ENCODE measurements around the gene CAPNS2.
"Not testable (repeated sequence)": the region's sequence is repeated elsewhere in the genome, so short reads cannot be mapped to it uniquely, and the experiment has no call there.

CAPNS2 gene

DNA sequence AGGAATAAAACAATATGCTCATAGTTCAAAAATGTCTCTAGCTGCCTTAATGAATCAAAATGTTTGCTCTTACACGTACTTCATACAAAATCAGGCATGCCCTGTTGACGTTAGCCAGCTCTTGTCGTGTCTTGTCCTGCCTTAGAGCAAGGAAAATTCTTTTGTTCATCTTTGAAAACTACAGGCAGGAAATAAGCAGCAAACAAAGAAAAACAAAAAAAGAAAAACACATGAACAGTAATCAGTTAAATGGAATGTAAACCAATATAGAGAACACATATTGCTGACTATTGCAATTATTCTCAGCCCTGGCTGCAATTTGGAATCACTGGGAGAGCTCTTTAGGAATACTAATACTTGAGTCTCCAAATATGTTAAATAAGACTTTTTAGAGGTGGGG lies 1.7 kb downstream of the CAPNS2 start:
- DNase-seq, result no peak

DNA sequence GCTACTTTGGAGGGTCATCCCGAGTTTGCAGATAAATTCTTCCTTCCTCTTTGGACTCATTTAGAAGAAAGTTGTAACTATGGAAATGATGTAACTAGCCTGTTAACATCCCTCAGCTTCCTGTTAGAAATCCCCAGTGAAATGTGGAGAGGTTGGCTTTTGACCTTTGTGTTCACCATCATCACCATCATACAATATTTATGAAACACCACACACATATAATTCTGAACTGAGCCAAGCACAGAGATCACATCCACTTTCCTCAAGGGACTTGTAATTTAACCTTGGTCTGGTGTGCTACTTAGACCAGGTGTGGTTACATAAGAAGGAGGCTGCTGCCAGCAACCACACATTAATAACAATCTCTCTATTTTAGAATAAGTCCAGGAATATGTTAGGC lies 2.5 kb downstream of the CAPNS2 start:
- DNase-seq, result no peak

DNA sequence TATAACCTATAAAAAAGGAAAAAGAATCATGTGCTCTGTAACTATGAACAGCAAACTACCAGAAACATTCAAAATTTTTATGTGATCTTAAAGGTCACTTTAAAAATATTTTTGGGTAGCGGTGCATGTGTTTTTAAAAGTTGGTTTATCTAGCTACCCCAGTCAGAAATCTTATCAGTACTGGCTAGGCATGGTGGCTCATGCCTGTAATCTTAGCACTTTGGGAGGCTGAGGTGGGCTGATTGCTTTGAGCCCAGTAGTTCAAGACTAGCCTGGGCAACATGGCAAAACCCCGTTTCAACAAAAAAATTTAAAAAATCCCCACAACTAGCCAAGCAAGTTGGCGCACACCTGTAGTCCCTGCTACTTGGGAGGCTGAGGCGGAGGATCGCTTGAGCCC lies 3.7 kb downstream of the CAPNS2 start:
- no peak for DNase-seq

DNA sequence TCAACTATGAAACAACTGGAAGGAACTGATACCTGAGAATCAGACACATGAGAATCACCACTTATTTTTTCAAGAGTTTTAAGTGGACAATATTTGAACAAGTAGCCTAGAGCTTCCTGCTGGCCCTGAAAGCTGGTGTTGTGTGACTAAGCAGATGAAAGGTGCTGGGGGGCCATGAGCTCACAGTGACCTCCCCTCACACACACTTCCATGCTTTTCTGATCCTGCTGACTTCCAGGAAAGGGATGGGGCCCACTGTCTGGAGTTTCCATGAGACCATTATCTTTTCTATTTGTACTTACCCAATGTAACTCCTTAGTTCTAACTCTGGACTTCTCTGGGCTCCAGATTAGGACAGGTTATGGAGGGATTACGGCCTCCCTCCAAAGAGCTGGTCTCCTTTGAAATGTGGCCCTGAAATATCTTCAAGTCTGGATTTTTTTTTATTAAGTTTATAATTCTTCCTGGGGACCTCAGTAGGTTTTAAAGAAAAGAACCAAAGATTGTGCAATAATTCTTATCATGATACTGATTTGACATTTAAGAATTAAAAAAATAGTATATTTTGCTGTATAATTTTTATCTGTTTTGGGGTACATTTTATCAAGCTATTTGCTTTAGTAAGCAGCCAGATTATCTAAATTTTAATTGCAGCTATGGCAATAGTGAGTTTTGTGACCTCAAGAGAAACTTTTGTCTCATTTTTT lies 4.9 kb downstream of the CAPNS2 start:
- no peak for DNase-seq

DNA sequence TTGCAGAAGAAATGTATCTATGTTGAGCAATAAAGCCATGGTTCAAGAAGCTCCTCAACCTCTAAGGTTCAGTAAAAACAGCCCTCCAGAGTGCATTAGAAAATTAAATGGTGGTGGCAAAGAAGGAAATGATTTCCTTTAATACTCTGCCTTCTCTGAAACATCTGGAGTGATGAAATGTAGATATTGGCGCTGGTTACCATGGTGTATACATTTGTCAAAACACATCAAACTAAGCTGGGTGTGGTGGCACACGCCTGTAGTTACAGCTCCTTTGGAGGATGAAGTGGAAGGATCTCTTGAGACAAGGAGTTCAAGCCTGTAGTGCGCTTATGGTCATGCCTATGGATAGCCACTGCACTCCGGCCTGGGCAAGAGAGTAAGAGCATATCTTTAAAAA lies 6.0 kb downstream of the CAPNS2 start:
- no peak for DNase-seq

DNA sequence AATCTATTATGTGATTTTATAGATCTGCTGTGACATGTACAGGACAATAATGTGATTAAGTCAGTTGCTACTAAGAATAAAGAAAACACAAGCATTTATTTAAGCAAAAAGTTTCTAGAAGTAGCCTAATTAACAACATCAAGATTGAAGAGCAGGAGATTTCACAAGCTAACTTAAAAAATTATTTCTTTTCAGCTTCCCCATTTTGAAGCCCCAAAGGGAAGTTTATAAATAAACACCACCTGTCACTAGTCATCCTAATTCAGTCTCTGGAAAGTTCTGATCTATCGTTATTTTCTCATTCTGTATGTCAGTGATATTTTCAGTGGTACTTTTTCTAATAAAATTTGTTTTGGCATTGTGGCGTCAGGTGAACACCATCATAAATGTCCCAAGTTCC lies 8.3 kb downstream of the CAPNS2 start:
- DNase-seq, result no peak

DNA sequence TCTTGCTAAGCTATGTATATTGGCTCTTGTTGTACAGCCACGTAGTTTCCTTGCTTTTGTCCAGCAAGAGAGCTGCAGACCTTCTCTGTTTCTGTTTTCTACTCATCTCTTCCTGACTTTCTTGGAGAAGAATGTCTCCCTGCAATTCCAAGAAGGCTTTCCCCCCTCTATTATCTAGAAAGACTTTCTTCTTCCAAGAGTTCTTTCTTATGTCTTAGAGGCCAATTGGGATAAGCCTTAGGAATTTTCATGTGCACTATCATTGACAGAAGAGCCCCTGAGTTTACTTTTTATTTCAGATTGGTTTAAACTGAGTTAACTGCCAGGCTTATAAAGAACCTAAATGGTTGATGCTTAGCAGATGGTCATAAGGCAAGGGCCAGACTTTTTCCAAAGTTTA lies 9.0 kb downstream of the CAPNS2 start:
- DNase-seq, result no peak

DNA sequence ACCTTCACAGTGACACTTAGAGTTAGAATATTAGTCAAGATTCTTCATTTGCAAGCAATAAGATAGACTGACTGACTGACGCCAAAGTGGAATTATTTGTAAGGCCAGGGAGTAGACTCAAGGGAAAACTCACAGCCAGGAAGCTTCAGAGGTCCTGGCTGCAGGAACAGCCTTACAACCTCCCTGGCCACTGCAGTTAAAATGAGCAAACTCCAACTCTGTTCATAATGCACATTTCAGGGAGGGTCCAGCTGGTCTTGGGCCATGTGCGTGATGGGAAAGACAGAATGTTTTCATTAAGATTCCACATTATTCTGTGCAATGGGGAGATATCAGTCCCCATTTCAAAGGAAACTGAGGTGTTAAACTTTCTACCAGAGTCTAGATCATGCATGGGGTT lies 9.9 kb downstream of the CAPNS2 start:
- no peak for DNase-seq

DNA sequence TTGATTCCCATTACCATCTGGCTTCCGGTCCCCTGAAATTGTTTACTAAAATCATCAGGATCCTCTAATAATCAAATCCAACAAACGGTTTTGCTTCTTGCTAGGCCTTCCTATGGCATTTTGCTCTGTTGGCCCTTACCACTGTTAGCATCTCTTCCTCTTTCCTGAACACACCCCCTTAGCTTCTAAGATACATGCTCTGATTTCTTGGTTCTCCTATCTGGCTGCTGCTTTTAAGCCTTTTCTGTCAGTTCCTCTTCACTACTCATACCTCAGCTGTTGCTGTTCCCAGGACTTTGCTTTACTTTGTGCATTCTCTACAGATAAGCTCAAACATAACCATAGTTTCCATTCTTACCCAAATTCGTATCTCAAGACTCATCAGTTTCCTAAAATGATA lies 11.4 kb downstream of the CAPNS2 start:
- DNase-seq, result no peak

DNA sequence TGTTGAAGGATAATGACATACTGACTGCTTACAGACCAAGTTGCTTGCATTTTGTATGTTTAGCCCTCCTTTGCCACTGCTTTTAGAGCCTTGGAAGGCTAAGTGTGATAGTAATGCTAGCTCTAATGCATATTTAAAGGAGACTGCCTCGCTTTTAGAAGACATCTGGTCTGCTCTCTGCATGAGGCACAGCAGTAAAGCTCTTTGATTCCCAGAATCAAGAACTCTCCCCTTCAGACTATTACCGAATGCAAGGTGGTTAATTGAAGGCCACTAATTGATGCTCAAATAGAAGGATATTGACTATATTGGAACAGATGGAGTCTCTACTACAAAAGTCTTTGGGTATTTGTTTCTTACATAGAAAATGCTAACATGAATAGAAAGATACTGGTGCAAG lies 19.1 kb downstream of the CAPNS2 start:
- no peak for DNase-seq

DNA sequence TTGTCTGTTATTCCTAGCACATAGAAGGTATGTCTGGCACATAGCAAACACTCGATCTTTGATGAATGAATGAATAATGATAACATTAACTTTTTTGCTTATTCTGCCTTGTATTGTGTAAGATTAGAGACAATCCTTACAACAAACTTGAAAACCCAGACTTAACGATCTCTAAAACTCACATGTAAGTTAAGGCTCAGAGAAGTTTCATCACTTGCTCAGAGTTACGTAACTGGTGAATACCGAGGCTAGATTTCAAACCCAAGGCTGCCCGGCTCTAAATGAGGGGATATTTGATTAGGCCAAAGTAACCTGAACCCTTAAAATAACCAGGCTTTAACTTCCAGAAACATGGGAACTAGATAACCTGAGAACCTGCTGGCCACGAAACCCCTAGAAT lies 22.3 kb downstream of the CAPNS2 start:
- no peak for DNase-seq

DNA sequence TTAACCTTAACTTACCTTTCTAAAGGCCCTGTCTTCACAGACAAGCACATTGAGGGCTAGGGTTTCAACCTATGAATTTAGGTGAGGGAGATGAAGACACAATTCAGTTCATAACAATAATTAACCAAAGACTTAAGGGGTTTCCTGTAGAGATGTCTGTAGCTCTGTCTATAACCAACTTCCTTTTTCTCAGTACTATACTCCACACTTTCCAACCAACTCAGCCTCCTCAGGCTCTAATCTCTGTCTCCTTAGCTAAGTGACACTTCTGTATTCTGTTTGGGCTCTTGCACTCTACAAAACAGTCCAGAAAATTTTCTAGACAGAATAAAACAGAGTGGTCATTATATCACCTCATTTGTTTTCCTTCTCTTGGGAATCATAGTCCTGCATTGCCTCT lies 25.8 kb downstream of the CAPNS2 start:
- DNase-seq, result no peak

DNA sequence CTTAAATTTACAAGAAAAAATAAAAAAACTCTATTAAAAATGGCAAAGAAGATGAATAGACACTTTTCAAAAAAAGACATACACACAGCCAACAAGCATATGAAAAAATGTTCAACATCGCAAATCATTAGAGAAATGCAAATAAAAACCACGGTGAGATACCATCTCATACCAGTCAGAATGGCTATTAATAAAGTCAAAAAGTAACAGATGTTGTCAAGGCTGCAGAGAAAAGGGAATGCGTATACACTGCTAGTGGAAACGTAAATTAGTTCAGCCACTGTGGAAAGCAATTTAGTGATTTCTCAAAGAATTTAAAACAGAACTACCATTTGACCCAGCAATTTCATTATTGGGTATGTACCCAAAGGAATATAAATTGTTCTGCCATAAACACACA lies 31.4 kb downstream of the CAPNS2 start:
- no peak for DNase-seq

DNA sequence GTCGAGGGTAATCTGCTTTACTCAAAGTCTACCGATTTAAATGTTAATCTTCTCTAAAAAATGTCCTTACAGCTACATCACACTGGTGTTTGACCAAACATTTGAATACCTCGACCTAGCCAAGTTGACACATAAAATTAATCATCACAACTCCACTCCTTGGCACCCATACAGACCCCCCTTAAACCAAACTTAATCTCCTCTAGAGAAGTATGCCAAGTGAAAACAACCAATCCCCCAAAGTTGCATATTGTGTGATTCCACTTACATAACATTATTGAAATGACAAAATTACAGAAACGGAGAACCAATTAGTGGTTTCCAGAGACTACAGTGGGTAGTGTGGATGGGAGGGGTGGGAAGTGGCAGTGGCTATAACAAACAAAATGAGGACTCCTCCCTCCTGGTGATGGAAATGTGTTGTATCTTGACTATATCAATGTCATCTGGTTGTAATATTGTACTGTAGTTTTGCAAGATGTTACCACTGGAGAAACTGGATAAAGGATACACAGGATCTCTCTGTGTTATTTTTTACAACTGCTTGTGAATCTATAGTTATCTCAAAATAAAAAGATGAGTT lies 39.4 kb downstream of the CAPNS2 start:
- no peak for DNase-seq

DNA sequence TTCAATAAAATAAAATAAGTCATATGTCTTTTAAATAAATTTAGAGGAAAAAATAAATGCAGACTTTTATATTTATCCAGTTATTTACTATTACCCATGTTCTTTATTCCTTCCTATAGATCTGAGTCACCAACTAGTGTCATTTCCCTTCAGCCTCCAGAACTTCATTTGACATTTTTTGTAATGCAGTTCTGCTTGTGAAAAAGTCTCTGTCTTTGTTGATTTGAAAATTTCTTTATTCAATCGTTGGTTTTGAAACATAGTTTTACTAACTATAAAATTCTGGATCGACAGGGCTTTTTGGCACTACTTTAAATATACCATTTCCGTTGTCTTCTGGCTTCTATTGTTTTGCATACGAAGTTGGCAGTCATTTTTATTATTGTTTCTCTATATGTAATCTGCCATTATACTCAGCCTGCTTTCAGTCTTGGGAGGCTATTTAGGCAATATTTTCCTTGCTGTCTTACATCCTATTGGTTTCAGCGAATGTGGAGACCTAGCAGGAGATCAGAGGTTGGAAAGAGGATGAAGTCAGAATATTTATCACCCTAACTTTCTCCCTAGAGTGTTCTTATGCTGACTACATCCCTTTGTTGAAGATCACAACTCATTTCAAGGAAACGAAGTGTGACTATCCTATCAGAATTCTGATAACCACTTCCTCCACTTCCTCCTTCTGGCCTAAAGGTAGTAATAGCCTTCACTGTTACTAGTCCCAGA lies 47.3 kb downstream of the CAPNS2 start:
- no peak for DNase-seq

DNA sequence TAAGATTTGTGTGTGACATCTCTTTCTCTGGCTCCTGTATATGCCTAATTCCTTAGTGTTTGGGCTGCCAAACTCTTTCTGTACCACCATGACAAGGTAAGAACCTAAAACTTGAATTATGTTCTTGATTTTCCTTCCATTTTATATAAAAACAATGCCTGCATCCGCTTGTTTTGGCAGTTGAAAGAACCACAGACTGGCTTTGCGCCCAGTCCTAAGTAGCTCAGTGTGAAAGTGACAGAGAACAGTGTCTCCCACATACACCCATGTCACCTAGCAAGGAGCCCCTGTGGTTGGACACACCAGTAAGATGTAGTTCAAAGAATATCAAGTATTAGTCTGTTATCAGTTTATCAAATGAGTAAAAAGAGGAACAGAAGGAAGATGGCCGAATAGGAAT lies 48.6 kb downstream of the CAPNS2 start:
- no peak for DNase-seq

DNA sequence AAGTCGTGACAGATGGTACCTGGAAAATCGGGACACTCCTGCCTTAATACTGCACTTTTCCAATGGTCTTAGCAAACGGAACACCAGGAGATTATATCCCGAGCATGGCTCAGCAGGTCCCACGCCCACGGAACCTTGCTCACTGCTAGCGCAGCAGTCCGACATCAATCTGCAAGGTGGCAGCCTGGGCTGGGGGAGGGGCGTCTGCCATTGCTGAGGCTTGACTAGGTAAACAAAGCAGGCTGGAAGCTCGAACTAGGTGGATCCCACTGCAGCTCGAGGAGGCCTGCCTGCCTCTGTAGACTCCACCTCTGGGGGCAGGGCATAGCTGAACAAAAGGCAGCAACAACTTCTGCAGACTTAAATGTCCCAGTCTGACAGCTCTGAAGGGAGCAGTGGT lies 49.2 kb downstream of the CAPNS2 start:
- DNase-seq, result not testable (repeated sequence)
